Upper lobe of left lung (tissue), 6 donors: ENCODE measurements around the gene KRT86. TPM values are rescaled to one million over a fixed set of nuclear protein-coding genes. Genes with fewer than 3 reads are reported as not detected.

Experiments
- ATAC-seq, 2 donors: fragments of 200-7000 bp; cut with Tn5 transposase; one replicate each; pipeline ENCODE4 v1.9.1; 2022; ENCODE audit warnings: mild to moderate bottlenecking in 2 of 2, moderate library complexity in 2 of 2; ENCODE audit not compliant: low FRiP score in 2 of 2
- DNase-seq, 2 donors: peaks; one replicate each; pipeline ENCODE4 v3.0.0-alpha.2; 2019 to 2020
- H3K27ac ChIP-seq, 4 donors: fragments of 200-600 bp; sonication (generic); one replicate each; pipeline ENCODE4 v1.5.1; 2016 to 2019
- H3K27me3 ChIP-seq, 4 donors: fragments of 200-600 bp; sonication (generic); one replicate each; pipeline ENCODE4 v1.5.1; 2017 to 2019
- H3K36me3 ChIP-seq, 4 donors: fragments of 200-600 bp; sonication (generic); one replicate each; pipeline ENCODE4 v1.5.1; 2016 to 2019
- H3K4me1 ChIP-seq, 4 donors: fragments of 200-600 bp; sonication (generic); one replicate each; pipeline ENCODE4 v1.5.1; 2018 to 2019
- H3K4me3 ChIP-seq, 4 donors: fragments of 200-600 bp; sonication (generic); one replicate each; pipeline ENCODE4 v1.5.1; 2017 to 2019; ENCODE audit warnings: mild to moderate bottlenecking in 2 of 4, moderate library complexity in 1 of 4
- H3K9me3 ChIP-seq, 4 donors: fragments of 200-600 bp; sonication (generic); one replicate each; pipeline ENCODE4 v1.5.1; 2018 to 2019
- EP300 ChIP-seq, 4 donors: sonication (generic); formaldehyde crosslinking; IDR thresholded peaks; one replicate each; pipeline ENCODE4 v1.5.1; 2017; ENCODE audit warnings: antibody characterized with exemption in 4 of 4, control low read depth in 2 of 4
- POLR2A ChIP-seq, 4 donors: fragments of 450-650 bp; IDR thresholded peaks; one replicate each; pipeline ENCODE4 v1.5.1; 2016 to 2017; ENCODE audit warnings: antibody characterized with exemption in 4 of 4, mild to moderate bottlenecking in 2 of 4
- POLR2AphosphoS5 ChIP-seq, 2 donors: sonication (generic); formaldehyde crosslinking; IDR thresholded peaks; one replicate each; pipeline ENCODE4 v1.5.1; 2017; ENCODE audit warnings: antibody characterized with exemption in 2 of 2
- WGBS, 2 donors: methylation state at CpG; one replicate each; pipeline ENCODE4 v1.1.5; 2017 to 2018; 5-methylcytosine and 5-hydroxymethylcytosine counted together
- total RNA-seq, 6 donors: library from RNA; depleted of rRNA in 4 of 6; stranded (reverse); fragments of >200 nt in 4 of 6; gene quantifications; one replicate each; pipeline versions ENCODE4 v1.1.0 to v1.2.1, GENCODE V29; 2016 to 2021
- TF ChIP-seq, protein P1 (sequence below), 6 experiments: fragments of 450-650 bp in 4 of 6; fragments of 200-600 bp in 2 of 6; sonication (generic) in 2 of 6; IDR thresholded peaks; one replicate each; pipeline ENCODE4 v1.5.1; 2016 to 2019; ENCODE audit warnings: antibody characterized with exemption in 6 of 6
- donor health status: DM: no; HTN: no; CAD: no; lungs with moderate emphysema.
- donor health status: DM: no; HTN: yes; CAD: no; lungs with severe emphysema.

The KRT86 gene
- total RNA-seq, 6 donors from 2014 or later: 0.30 to 1.5 (median 0.93) TPM; not detected in 2

DNA sequence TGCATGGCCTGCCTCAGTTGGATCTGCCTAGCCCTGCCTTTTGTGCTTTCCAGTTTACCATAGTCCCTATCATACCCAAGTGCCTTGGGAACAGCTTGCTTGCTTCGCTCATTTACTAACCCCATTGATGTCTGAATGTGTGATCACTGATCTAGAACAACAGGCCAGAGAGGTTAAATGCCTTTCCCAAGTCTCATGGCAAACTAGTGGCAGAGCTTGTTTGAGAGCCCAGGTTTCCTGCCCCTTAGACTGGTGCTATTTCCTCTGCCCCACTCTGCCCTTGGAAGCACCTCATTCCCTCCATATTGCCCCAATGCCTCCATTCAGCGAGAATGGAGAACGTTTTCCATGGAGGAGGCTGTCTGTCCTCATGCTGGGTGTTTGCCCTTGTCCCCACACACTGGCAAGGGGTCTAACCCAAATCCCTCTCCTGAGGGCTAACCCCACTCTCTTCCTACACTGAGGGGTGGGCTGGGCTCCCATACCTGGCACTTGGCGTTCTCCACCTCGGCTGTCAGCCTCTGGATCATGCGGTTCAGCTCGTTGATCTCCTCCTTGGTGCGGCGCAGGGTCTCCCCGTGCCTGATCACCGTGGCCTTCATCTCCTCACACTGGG is 21.6 kb upstream of the KRT86 start:
- Histone ChIP-seq H3K27ac (no peak overlapping the region), H3K4me1 (peaks cover 0 to 13% (median 4%) of the 10 kb centered on the region in 4 donors), H3K4me3 (no peak overlapping the region), H3K9me3 (no peaks in the 10 kb centered on the region), H3K36me3 (peaks cover 0 to 6% (median 0%) of the 10 kb centered on the region in 4 donors), H3K27me3 (peaks cover 0 to 11% (median 3%) of the 10 kb centered on the region in 4 donors)
- no peak for TF ChIP-seq POLR2A (IDR thresholded peaks at IDR 0.05)
- TF ChIP-seq POLR2AphosphoS5 (IDR thresholded peaks at IDR 0.05): no peak
- TF ChIP-seq, protein P1, sequence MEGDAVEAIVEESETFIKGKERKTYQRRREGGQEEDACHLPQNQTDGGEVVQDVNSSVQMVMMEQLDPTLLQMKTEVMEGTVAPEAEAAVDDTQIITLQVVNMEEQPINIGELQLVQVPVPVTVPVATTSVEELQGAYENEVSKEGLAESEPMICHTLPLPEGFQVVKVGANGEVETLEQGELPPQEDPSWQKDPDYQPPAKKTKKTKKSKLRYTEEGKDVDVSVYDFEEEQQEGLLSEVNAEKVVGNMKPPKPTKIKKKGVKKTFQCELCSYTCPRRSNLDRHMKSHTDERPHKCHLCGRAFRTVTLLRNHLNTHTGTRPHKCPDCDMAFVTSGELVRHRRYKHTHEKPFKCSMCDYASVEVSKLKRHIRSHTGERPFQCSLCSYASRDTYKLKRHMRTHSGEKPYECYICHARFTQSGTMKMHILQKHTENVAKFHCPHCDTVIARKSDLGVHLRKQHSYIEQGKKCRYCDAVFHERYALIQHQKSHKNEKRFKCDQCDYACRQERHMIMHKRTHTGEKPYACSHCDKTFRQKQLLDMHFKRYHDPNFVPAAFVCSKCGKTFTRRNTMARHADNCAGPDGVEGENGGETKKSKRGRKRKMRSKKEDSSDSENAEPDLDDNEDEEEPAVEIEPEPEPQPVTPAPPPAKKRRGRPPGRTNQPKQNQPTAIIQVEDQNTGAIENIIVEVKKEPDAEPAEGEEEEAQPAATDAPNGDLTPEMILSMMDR (IDR thresholded peaks at IDR 0.05): no peak
- no peak for TF ChIP-seq EP300 (IDR thresholded peaks at IDR 0.05)
- WGBS, 2 donors: 94 to 95% methylated on average over 11 of the region's 11 CpGs
- peak in 1 of 2 donors; percentile 8 for DNase-seq
- no peak for ATAC-seq

DNA sequence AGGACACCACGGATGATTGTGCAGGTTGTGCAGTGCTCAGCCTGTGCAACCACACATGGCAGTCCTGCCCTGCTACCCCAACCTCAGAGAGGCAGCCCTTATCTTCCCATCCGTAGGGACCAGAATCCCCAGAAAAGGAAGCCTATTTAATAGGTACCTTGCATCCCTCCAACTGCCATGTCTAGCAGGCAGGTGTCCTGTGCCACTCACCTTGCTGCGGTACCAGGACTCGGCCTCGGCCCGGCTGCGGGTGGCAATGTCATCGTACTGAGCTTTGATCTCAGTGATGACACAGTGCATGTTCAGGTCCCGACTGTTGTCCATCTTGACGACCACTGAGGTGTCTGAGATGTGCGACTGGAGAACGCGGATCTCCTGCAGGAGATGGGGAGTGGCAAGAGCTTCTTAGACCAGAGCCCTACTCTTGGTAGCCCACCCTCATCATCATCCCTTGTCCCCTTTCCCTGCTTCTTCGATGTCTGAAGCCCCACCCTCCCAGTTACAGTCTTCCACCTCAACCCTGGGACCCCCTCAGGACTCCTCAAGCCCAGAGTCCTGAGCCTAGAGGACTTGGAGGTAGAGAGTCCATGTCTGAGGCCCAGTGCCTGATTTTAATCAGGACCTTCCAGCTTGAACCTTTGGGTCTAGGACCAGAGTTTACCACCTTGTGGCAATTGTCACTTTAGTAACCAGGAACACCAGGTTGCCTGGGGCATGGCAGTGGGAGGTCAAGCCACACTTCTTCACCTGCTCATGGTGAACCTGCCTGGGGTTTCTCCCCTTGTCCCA is 20.9 kb upstream of the KRT86 start:
- H3K4me3 ChIP-seq: no peak overlapping the region
- no peak for ATAC-seq
- H3K36me3 ChIP-seq: no peaks in the 10 kb centered on the region
- 91 to 92% methylated on average over 11 to 14 of the region's 14 CpGs for WGBS, 2 donors
- no peak for TF ChIP-seq EP300 (IDR thresholded peaks at IDR 0.05)
- TF ChIP-seq POLR2AphosphoS5 (IDR thresholded peaks at IDR 0.05): no peak
- TF ChIP-seq, protein P1 (IDR thresholded peaks at IDR 0.05): no peak
- TF ChIP-seq POLR2A (IDR thresholded peaks at IDR 0.05): no peak
- H3K27ac ChIP-seq: no peak overlapping the region
- peaks cover 0 to 19% (median 8%) of the 10 kb centered on the region in 4 donors for H3K27me3 ChIP-seq
- DNase-seq: peak in 1 of 2 donors; percentile 72
- no peaks in the 10 kb centered on the region for H3K9me3 ChIP-seq
- H3K4me1 ChIP-seq: peaks cover 4 to 15% (median 8%) of the 10 kb centered on the region in 4 donors

DNA sequence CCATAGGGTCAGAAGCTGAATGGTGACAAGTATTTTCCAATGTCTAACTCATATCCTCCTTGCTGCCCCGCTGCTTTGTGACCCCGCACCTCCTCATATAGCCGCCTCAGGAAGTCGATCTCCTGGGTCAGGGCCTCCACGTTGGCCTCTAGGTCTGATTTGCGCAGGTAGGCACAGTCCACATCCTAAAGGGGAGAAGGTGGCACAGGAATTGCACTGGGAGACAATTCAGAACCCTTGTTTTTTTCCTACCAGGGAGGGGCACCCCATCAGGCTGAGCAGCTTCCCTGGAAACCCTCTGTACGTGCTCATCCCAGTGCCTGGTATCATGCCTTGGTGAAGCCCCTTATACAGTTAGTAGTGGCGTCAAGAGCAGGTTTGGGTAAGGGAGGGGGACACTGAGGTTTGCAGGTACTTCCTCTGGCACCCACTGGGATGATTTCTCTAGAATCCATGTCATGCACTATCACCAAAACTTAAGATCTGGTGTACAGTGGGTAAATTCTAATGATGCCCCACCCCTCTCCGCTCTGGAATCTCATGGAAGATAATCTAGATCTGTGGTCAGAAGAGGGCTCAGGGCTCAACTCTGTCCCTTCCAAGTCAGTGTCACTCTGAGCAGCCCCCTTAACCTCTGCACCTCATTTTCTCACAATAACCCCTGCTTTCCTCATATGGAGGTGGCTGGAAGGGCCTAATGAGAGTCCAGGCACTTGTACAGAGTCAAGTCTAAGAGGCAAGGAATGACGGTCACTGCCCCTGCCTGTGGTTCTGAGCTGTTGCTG is 20.1 kb upstream of the KRT86 start:
- H3K4me3 ChIP-seq: no peak overlapping the region
- H3K36me3 ChIP-seq: no peaks in the 10 kb centered on the region
- no peaks in the 10 kb centered on the region for H3K9me3 ChIP-seq
- TF ChIP-seq POLR2A (IDR thresholded peaks at IDR 0.05): no peak
- WGBS, 2 donors: 78 to 85% methylated on average over 10 of the region's 10 CpGs
- no peak for DNase-seq
- ATAC-seq: no peak
- H3K4me1 ChIP-seq: peaks cover 4 to 17% (median 6%) of the 10 kb centered on the region in 4 donors
- peaks cover 0 to 21% (median 9%) of the 10 kb centered on the region in 4 donors for H3K27me3 ChIP-seq
- no peak overlapping the region for H3K27ac ChIP-seq

DNA sequence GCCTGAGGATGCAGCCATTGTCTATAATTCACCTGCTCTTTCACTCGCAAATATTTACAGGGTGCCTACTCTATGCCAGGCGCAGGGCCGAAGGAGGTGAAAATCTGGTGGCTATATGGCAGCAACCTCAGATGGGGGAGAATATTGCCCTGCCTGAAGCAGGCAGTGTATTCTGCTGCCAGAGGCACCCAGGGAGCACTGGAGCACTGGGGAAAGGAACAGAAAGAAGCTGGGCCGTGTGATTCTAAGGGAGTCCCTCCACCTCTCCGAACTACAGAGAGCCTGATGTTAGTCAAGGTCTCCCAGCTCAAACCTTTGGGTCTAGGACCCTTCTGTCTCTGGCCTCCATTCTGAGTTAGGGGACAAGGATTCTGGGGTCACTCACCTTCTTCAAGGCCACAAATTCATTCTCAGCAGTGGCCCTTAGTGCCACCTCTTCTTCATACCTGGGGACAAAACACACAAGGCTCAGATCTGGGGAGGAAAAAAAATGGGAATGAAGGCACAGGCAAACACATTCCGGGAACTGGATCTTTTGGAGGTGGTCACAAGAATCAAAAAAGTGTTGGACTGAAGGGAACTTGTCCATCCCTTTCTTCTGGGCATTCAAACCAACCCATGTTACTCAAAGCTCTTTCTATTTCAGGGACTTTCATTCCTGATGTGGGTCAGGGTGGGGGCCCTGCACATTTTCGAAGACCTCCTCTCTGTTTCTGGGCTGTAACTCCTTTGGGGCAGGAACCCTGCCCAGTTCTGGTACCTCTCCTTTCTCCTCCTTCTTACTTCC is 19.3 kb upstream of the KRT86 start:
- TF ChIP-seq POLR2A (IDR thresholded peaks at IDR 0.05): no peak
- no peak for TF ChIP-seq POLR2AphosphoS5 (IDR thresholded peaks at IDR 0.05)
- TF ChIP-seq, protein P1 (IDR thresholded peaks at IDR 0.05): no peak
- no peak for TF ChIP-seq EP300 (IDR thresholded peaks at IDR 0.05)
- ATAC-seq: no peak
- H3K27ac ChIP-seq: no peak overlapping the region
- H3K9me3 ChIP-seq: no peaks in the 10 kb centered on the region
- peaks cover 4 to 13% (median 6%) of the 10 kb centered on the region in 4 donors for H3K4me1 ChIP-seq
- no peaks in the 10 kb centered on the region for H3K36me3 ChIP-seq
- peaks cover 0 to 21% (median 8%) of the 10 kb centered on the region in 4 donors for H3K27me3 ChIP-seq
- H3K4me3 ChIP-seq: no peak overlapping the region
- DNase-seq: no peak
- 73 to 74% methylated on average over 7 of the region's 7 CpGs for WGBS, 2 donors
